Right cardiac atrium (tissue), 5 donors: ENCODE results near the gene DGCR6L. TPM values are rescaled to one million over a fixed set of nuclear protein-coding genes. Genes with fewer than 3 reads are reported as not detected.
"Not testable (repeated sequence)": the region's sequence is repeated elsewhere in the genome, so short reads cannot be mapped to it uniquely, and the experiment has no call there.

Experiments used
- ATAC-seq, 2 donors: fragments of 200-7000 bp; cut with Tn5 transposase; one replicate each; pipeline versions ENCODE4 v1.8.0 to v1.9.1; 2020; ENCODE audit warnings: moderate library complexity in 2 of 2, mild to moderate bottlenecking in 1 of 2
- DNase-seq, 3 donors: peaks; one replicate each; pipeline ENCODE4 v3.0.0-alpha.2; 2020
- H3K27ac ChIP-seq: one replicate; pipeline ENCODE4 v1.5.1; 2013; ENCODE audit warnings: mild to moderate bottlenecking, low read length, control low read depth, moderate library complexity
- H3K27me3 ChIP-seq: one replicate; pipeline ENCODE4 v1.6.1; 2013; ENCODE audit not compliant: control insufficient read depth, insufficient read depth
- H3K4me1 ChIP-seq: one replicate; pipeline ENCODE4 v1.6.1; 2013; ENCODE audit warnings: low read length; ENCODE audit not compliant: control insufficient read depth, insufficient read depth
- H3K4me3 ChIP-seq: one replicate; pipeline ENCODE4 v1.5.1; 2013; ENCODE audit warnings: low read length, control low read depth
- H3K9me3 ChIP-seq: one replicate; pipeline ENCODE4 v1.6.1; 2013; ENCODE audit warnings: low read length; ENCODE audit not compliant: control insufficient read depth
- WGBS: extraction: QIAGEN DNeasy Blood & Tissue Kit; methylation state at CpG from one replicate; pipeline ENCODE4 v1.1.7; 2013; 5-methylcytosine and 5-hydroxymethylcytosine counted together
- intact Hi-C, 4 donors: fragments of 100-400 bp; cut with DNase I; formaldehyde crosslinking; loops; one replicate each; pipeline versions ENCODE4 v1.11.0 to v1.14.0; 2022 to 2023
- polyA plus RNA-seq: library from polyadenylated mRNA; stranded (reverse); fragments of 200-250 nt; gene quantifications from one replicate; pipeline ENCODE4 v1.2.3, GENCODE V29; 2013
- total RNA-seq, 4 donors: library from RNA; stranded (reverse); fragmentation: NEBNext Ultra II Directional; extraction: Animal tissue kit (Norgen Biotek cat#: 25700); gene quantifications; one replicate each; pipeline ENCODE4 v1.2.1, GENCODE V29; 2021
- donor health status: healthy with polysubstance abuse.
- donor health status: DM: no; HTN: yes; CAD: no.
- donor health status: DM: no; HTN: no; CAD: no.
- donor health status: DM: no; HTN: yes; CAD: no; lungs with severe emphysema.
- donor health status: DM: yes; HTN: yes; CAD: no.

DGCR6L gene
- total and polyA plus RNA-seq, 5 donors: 40.0 to 88.9 (median 56.6) TPM

- no peak overlapping the region for H3K27ac ChIP-seq
Observed at GRCh38 chr22:20279662-20280134, 40.2 kb downstream of the DGCR6L start.

GRCh38 chr22:20278726-20279490 lies 41.0 kb downstream of the DGCR6L start:
- intact Hi-C loops, H3K27ac ChIP-seq, H3K4me3 ChIP-seq, ATAC-seq, H3K9me3 ChIP-seq, H3K27me3 ChIP-seq, DNase-seq, H3K4me1 ChIP-seq: not testable (repeated sequence)
- 84% methylated on average over 22 of the region's 22 CpGs for WGBS

More at GRCh38 chr22:20279662-20280134, 40.2 kb downstream of the DGCR6L start:
- H3K4me3 ChIP-seq: no peak overlapping the region
- no peaks in the 10 kb centered on the region for H3K9me3 ChIP-seq
- ATAC-seq: no peak
- intact Hi-C loops: loop anchor here in 1 of 4 donors (5.0 kb wide), 1 partner anchor 122 kb away; no protein-coding TSS in a partner anchor
- no peaks in the 10 kb centered on the region for H3K4me1 ChIP-seq
- H3K27me3 ChIP-seq: no peaks in the 10 kb centered on the region
- 60% methylated on average over 15 of the region's 15 CpGs for WGBS
- no peak for DNase-seq

- ATAC-seq, H3K4me3 ChIP-seq, DNase-seq, H3K27me3 ChIP-seq, intact Hi-C loops, H3K4me1 ChIP-seq, H3K9me3 ChIP-seq, H3K27ac ChIP-seq: not testable (repeated sequence)
- 85% methylated on average over 17 of the region's 18 CpGs for WGBS
Observed at GRCh38 chr22:20277936-20278635, 41.8 kb downstream of the DGCR6L start.

- no peaks in the 10 kb centered on the region for H3K27me3 ChIP-seq
- DNase-seq: peak in 1 of 3 donors; percentile 53
- WGBS: 75% methylated on average over 7 of the region's 7 CpGs
- intact Hi-C loops: no loop called here
- ATAC-seq: no peak
- H3K4me1 ChIP-seq: no peaks in the 10 kb centered on the region
- H3K27ac ChIP-seq: no peak overlapping the region
- H3K4me3 ChIP-seq: no peak overlapping the region
- H3K9me3 ChIP-seq: no peaks in the 10 kb centered on the region
Observed at GRCh38 chr22:20276468-20276867, 43.4 kb downstream of the DGCR6L start.

- WGBS: 96% methylated on average over 13 of the region's 13 CpGs
- Histone ChIP-seq H3K4me1 (no peaks in the 10 kb centered on the region), H3K4me3 (no peak overlapping the region), H3K9me3 (no peaks in the 10 kb centered on the region), H3K27ac (no peak overlapping the region), H3K27me3 (no peaks in the 10 kb centered on the region)
- no peak for ATAC-seq
- intact Hi-C loops: no loop called here
- no peak for DNase-seq
Observed at GRCh38 chr22:20275836-20276235, 44.0 kb downstream of the DGCR6L start.

- H3K27me3 ChIP-seq, ATAC-seq, intact Hi-C loops, H3K9me3 ChIP-seq, H3K4me1 ChIP-seq, H3K4me3 ChIP-seq, H3K27ac ChIP-seq: not testable (repeated sequence)
- peak in 1 of 3 donors; percentile 31 for DNase-seq
- WGBS: 82% methylated on average over 5 of the region's 7 CpGs
Observed at GRCh38 chr22:20275325-20275724, 44.5 kb downstream of the DGCR6L start.

DNA sequence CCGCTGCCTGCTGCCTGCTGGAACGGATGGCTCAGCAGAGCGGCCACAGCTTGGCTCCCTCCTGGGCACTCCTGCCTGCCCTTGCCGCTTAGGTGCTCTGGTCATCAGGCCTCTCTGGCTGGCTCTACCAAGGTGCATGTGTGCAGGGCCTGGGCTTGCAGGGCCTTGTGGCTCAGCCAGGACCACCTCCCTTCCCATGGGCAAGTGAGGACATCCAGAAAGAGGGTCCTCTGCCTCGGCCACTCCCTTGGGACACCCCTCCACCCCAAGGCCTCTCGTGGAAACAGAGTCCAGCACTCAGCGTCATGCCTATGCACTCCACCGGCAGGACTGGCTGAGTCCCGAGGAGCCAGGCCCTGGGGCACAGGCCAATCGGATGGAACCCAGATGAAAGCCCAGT lies 45.5 kb downstream of the DGCR6L start:
- not testable (repeated sequence) for H3K4me1 ChIP-seq, H3K27ac ChIP-seq, H3K27me3 ChIP-seq, H3K4me3 ChIP-seq, H3K9me3 ChIP-seq, ATAC-seq
- peak in 1 of 3 donors; percentile 46 for DNase-seq
- WGBS: 87% methylated on average over 9 of the region's 10 CpGs
- intact Hi-C loops: loop anchor here in 1 of 4 donors (5.0 kb wide), 1 partner anchor 117 kb away; no protein-coding TSS in a partner anchor

GRCh38 chr22:20273758-20274181 lies 46.1 kb downstream of the DGCR6L start:
- Histone ChIP-seq H3K9me3 (no peaks in the 10 kb centered on the region), H3K27ac (no peak overlapping the region), H3K4me1 (no peaks in the 10 kb centered on the region), H3K4me3 (no peak overlapping the region), H3K27me3 (no peaks in the 10 kb centered on the region)
- ATAC-seq (peak in 1 of 2 donors; percentile 8), DNase-seq (peak in 1 of 3 donors; percentile 45)
- WGBS: 41% methylated on average over 12 of the region's 12 CpGs
- intact Hi-C loops: loop anchor here in 1 of 4 donors (5.0 kb wide), 1 partner anchor 116 kb away; no protein-coding TSS in a partner anchor

GRCh38 chr22:20272700-20273099 lies 47.2 kb downstream of the DGCR6L start:
- no peak overlapping the region for H3K27ac ChIP-seq
- 70% methylated on average over 13 of the region's 13 CpGs for WGBS
- H3K27me3 ChIP-seq: no peaks in the 10 kb centered on the region
- DNase-seq: peak in 1 of 3 donors; percentile 46
- intact Hi-C loops: loop anchor here in 1 of 4 donors (5.0 kb wide), 1 partner anchor 115 kb away; no protein-coding TSS in a partner anchor
- no peaks in the 10 kb centered on the region for H3K9me3 ChIP-seq
- no peaks in the 10 kb centered on the region for H3K4me1 ChIP-seq
- H3K4me3 ChIP-seq: no peak overlapping the region
- ATAC-seq: no peak

DNA sequence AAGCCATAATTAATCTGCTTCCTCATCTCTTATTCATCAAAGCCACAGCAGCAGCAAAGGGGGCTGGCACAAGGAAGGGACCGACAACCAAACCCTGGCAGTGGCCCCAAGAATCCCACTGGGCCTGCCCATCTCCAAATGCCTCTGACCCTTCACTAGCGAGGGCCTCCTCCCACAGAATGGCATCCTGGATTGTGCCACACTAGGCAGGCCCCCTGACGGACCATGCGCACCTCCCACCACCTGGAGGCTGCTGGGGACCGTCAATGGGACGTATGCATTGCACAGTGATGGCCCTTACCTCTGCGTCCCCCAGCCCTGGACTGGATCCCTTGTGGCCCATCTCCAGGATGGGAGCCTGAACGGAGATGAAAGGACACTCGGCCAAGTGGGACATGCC lies 47.7 kb downstream of the DGCR6L start:
- 86% methylated on average over 9 of the region's 9 CpGs for WGBS
- DNase-seq (peak in 1 of 3 donors; percentile 9), ATAC-seq (no peak)
- intact Hi-C loops: loop anchor here in 1 of 4 donors (5.0 kb wide), 1 partner anchor 115 kb away; no protein-coding TSS in a partner anchor
- H3K9me3 ChIP-seq: no peaks in the 10 kb centered on the region
- no peak overlapping the region for H3K27ac ChIP-seq
- H3K4me1 ChIP-seq: no peaks in the 10 kb centered on the region
- H3K4me3 ChIP-seq: no peak overlapping the region
- H3K27me3 ChIP-seq: no peaks in the 10 kb centered on the region
